WTC11 (cell line): ENCODE measurements around the gene LRIG1. TPM values are rescaled to one million over a fixed set of nuclear protein-coding genes. Genes with fewer than 3 reads are reported as not detected.

Experiments
- ATAC-seq: fragments of 200-7000 bp; cut with Tn5 transposase; 2 replicates; pipeline ENCODE4 v1.10.0; 2021; ENCODE audit warnings: mild to moderate bottlenecking, moderate library complexity
- CTCF ChIA-PET: fragments of 300-600 bp; sonication (Branson Sonifier 250); formaldehyde crosslinking; loops from one replicate; lab custom pipeline; 2021; ENCODE audit warnings: antibody characterized with exemption; lab: Charles Lee
- POLR2A ChIA-PET: fragments of 350-600 bp; sonication (Branson Sonifier 250); formaldehyde crosslinking; loops from one replicate; lab custom pipeline; 2021; ENCODE audit warnings: antibody characterized with exemption; lab: Charles Lee
- DNase-seq: peaks from one replicate; pipeline ENCODE4 v3.0.0; 2021; ENCODE audit warnings: low spot score
- H3K27ac Mint-ChIP-seq: 2 replicates; pipeline ENCODE4 v1.8.0; 2021; ENCODE audit warnings: mixed read lengths
- H3K27me3 Mint-ChIP-seq: 2 replicates; pipeline ENCODE4 v1.8.0; 2021; ENCODE audit warnings: low read depth, mild to moderate bottlenecking, moderate library complexity, mixed read lengths
- H3K36me3 Mint-ChIP-seq: 2 replicates; pipeline ENCODE4 v1.8.0; 2021; ENCODE audit warnings: mixed read lengths
- H3K4me1 Mint-ChIP-seq: 2 replicates; pipeline ENCODE4 v1.8.0; 2022; ENCODE audit warnings: mixed read lengths
- H3K4me3 Mint-ChIP-seq: 2 replicates; pipeline ENCODE4 v1.8.0; 2021; ENCODE audit warnings: mild to moderate bottlenecking, moderate library complexity, mixed read lengths
- H3K9me3 Mint-ChIP-seq: 2 replicates; pipeline ENCODE4 v1.8.0; 2021; ENCODE audit warnings: mixed read lengths
- ATF6 ChIP-seq: sonication (generic); formaldehyde crosslinking; IDR thresholded peaks from 2 replicates; pipeline ENCODE4 v1.8.1; 2023; ENCODE audit warnings: mild to moderate bottlenecking, missing genetic modification reagents
- CTCF ChIP-seq: fragments of 200-600 bp; IDR thresholded peaks from 2 replicates; pipeline ENCODE4 v1.8.0; 2022; ENCODE audit warnings: antibody characterized with exemption
- EMX1 ChIP-seq: fragments of 250-450 bp; sonication (Bioruptor Pico); IDR thresholded peaks from 2 replicates; pipeline ENCODE4 v1.8.0; 2021; ENCODE audit warnings: mild to moderate bottlenecking
- ETV6 ChIP-seq: sonication (generic); formaldehyde crosslinking; IDR thresholded peaks from 2 replicates; pipeline ENCODE4 v1.8.1; 2022; ENCODE audit warnings: mild to moderate bottlenecking, missing genetic modification reagents
- GABPB1 ChIP-seq: sonication (generic); formaldehyde crosslinking; IDR thresholded peaks from 2 replicates; pipeline ENCODE4 v1.8.1; 2023; ENCODE audit warnings: mild to moderate bottlenecking, missing genetic modification reagents
- IRF1 ChIP-seq: sonication (generic); formaldehyde crosslinking; IDR thresholded peaks from 2 replicates; pipeline ENCODE4 v1.8.0; 2023; ENCODE audit warnings: missing genetic modification reagents
- JUN ChIP-seq: sonication (generic); formaldehyde crosslinking; IDR thresholded peaks from 2 replicates; pipeline ENCODE4 v1.8.0; 2023; ENCODE audit warnings: mild to moderate bottlenecking, missing genetic modification reagents
- KAT7 ChIP-seq: sonication (generic); formaldehyde crosslinking; IDR thresholded peaks from 2 replicates; pipeline ENCODE4 v1.8.1; 2023; ENCODE audit warnings: missing genetic modification reagents, mild to moderate bottlenecking, borderline replicate concordance
- NFATC4 ChIP-seq: fragments of 250-450 bp; sonication (Bioruptor Pico); IDR thresholded peaks from 2 replicates; pipeline ENCODE4 v1.9.0; 2021; ENCODE audit warnings: mild to moderate bottlenecking
- NR1H2 ChIP-seq: sonication (generic); formaldehyde crosslinking; IDR thresholded peaks from 2 replicates; pipeline ENCODE4 v1.9.0; 2021; ENCODE audit warnings: mild to moderate bottlenecking, moderate library complexity, missing genetic modification reagents
- PRRX2 ChIP-seq: fragments of 250-450 bp; sonication (Bioruptor Pico); IDR thresholded peaks from 2 replicates; pipeline ENCODE4 v1.8.0; 2021; ENCODE audit warnings: mild to moderate bottlenecking
- SMAD4 ChIP-seq: sonication (generic); formaldehyde crosslinking; IDR thresholded peaks from 2 replicates; pipeline ENCODE4 v1.8.0; 2022; ENCODE audit warnings: mild to moderate bottlenecking, missing genetic modification reagents
- ZNF138 ChIP-seq: sonication (generic); formaldehyde crosslinking; conservative IDR thresholded peaks from 2 replicates; pipeline ENCODE4 v1.8.1; 2022; ENCODE audit warnings: mild to moderate bottlenecking, moderate library complexity, missing genetic modification reagents
- ZNF232 ChIP-seq: sonication (generic); formaldehyde crosslinking; IDR thresholded peaks from 2 replicates; pipeline ENCODE4 v1.8.0; 2022; ENCODE audit warnings: mild to moderate bottlenecking, missing genetic modification reagents
- ZNF281 ChIP-seq: sonication (generic); formaldehyde crosslinking; IDR thresholded peaks from 2 replicates; pipeline ENCODE4 v1.8.0; 2023; ENCODE audit warnings: mild to moderate bottlenecking, missing genetic modification reagents
- ZNF671 ChIP-seq: fragments of 250-450 bp; sonication (Bioruptor Pico); IDR thresholded peaks from 2 replicates; pipeline ENCODE4 v1.8.0; 2021; ENCODE audit warnings: mild to moderate bottlenecking
- total RNA-seq: library from RNA; stranded (reverse); gene quantifications from 3 replicates; pipeline ENCODE4 v1.2.3, GENCODE V29; 2021

LRIG1 gene
- total RNA-seq, 1 experiment from 2014 or later, result 105 TPM

- no peaks in the 10 kb centered on the region for H3K27me3 Mint-ChIP-seq
- DNase-seq, result no peak
- H3K27ac Mint-ChIP-seq, result peak overlapping the region; percentile 33; the same call in 1 of the 2 replicates
- no peaks in the 10 kb centered on the region for H3K9me3 Mint-ChIP-seq
- POLR2A ChIA-PET, result no interaction called here
- ATAC-seq, result no peak
- CTCF ChIA-PET, result no interaction called here
- H3K36me3 Mint-ChIP-seq, result peaks cover 87% of the 10 kb centered on the region
- TF ChIP-seq SMAD4 (no peak), JUN (CRISPR knock-in tag) (no peak), NR1H2 (CRISPR knock-in tag) (no peak), KAT7 (CRISPR knock-in tag) (no peak), ZNF671 (CRISPR knock-in tag) (no peak), CTCF (no peak), GABPB1 (CRISPR knock-in tag) (no peak), PRRX2 (CRISPR knock-in tag) (no peak), NFATC4 (no peak), ETV6 (CRISPR knock-in tag) (no peak), ZNF138 (CRISPR knock-in tag) (no peak), ZNF232 (CRISPR knock-in tag) (no peak), ZNF281 (no peak), IRF1 (no peak), EMX1 (CRISPR knock-in tag) (no peak)
- H3K4me1 Mint-ChIP-seq, result peaks cover 53% of the 10 kb centered on the region
- H3K4me3 Mint-ChIP-seq, result no peak overlapping the region
Measured at GRCh38 chr3:66413151-66413751, 87.6 kb downstream of the LRIG1 start.

- peaks cover 51% of the 10 kb centered on the region for H3K4me1 Mint-ChIP-seq
- CTCF ChIA-PET, result interaction anchor here (0.8 to 1.5 kb wide), 2 partner anchors 159 to 410 kb away, joined by 3 to 4 read pairs; no protein-coding TSS in a partner anchor
Measured at GRCh38 chr3:66411961-66412887, 88.6 kb downstream of the LRIG1 start.

More at GRCh38 chr3:66411961-66412887, 88.6 kb downstream of the LRIG1 start:
- Mint-ChIP-seq H3K9me3 (no peaks in the 10 kb centered on the region), H3K36me3 (peaks cover 90% of the 10 kb centered on the region), H3K27ac (peak overlapping the region; percentile 51; the same call in 1 of the 2 replicates), H3K4me3 (no peak overlapping the region), H3K27me3 (no peaks in the 10 kb centered on the region)
- POLR2A ChIA-PET, result no interaction called here
- ATAC-seq, result no peak
- DNase-seq, result no peak
- no peak for TF ChIP-seq ATF6
